Adipocyte (in vitro differentiated cells): ENCODE data around the gene S100A7.
A peak's percentile ranks its signal among the peaks of the same experiment; 100 is the strongest.

ENCODE experiments used
- DNase-seq: peaks from one replicate; pipeline ENCODE4 v3.0.0-alpha.2; 2015; ENCODE audit warnings: low read depth
- H3K27me3 ChIP-seq: replicated peaks from 2 replicates; pipeline ENCODE4 v1.7.0; 2013; ENCODE audit warnings: mild to moderate bottlenecking, low read length, moderate library complexity; ENCODE audit not compliant: control insufficient read depth, insufficient read depth
- H3K36me3 ChIP-seq: 2 replicates; pipeline ENCODE4 v1.7.0; 2013; ENCODE audit warnings: low read length, mild to moderate bottlenecking, moderate library complexity; ENCODE audit not compliant: control insufficient read depth, insufficient read depth, severe bottlenecking
- H3K4me1 ChIP-seq: 2 replicates; pipeline ENCODE4 v1.7.0; 2013; ENCODE audit warnings: mild to moderate bottlenecking, low read length, moderate library complexity; ENCODE audit not compliant: control insufficient read depth, insufficient read depth
- H3K4me3 ChIP-seq: 2 replicates; pipeline ENCODE4 v1.7.0; 2013; ENCODE audit warnings: mild to moderate bottlenecking, low read length, moderate library complexity
- H3K9ac ChIP-seq: 2 replicates; pipeline ENCODE4 v1.7.0; 2013; ENCODE audit warnings: mild to moderate bottlenecking, low read length, moderate library complexity
- H3K9me3 ChIP-seq: 2 replicates; pipeline ENCODE4 v1.7.0; 2013; ENCODE audit warnings: mild to moderate bottlenecking, low read length, moderate library complexity; ENCODE audit not compliant: control insufficient read depth

Gene S100A7

DNA sequence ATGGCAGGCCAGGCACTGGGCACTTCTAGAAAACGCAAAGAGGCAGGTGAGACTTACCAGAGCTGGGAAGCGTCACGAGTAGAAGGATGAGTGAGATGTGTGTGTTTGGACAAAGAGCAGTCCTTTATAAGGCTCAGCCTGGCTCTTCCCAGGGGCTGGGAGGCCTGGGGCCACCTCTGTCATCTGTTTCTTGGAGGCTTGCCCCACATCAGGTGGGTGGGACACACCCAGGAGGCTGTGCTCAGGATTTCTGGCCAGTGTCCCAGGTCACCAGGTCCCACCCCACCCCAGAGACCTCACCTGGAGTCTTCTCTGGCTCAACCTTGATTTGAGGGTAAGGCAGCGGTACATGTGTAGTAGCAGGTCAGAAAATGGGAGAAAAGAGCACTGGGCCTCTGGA is at the start of gene S100A7:
Gene S100A7 (minus strand): TSS at position 101 of the 400 bp plus-strand sequence. CDS start 1,638 bp downstream, outside the sequence.
- no peak for DNase-seq
- H3K9ac ChIP-seq: no peak within 1 kb of the TSS
- H3K4me1 ChIP-seq: no peaks in the 10 kb centered on the region
- peaks cover 17% of the 10 kb centered on the region for H3K27me3 ChIP-seq
- H3K4me3 ChIP-seq: no peak within 1 kb of the TSS
- no peaks in the 10 kb centered on the region for H3K9me3 ChIP-seq
- H3K36me3 ChIP-seq: no peaks in the 10 kb centered on the region

GRCh38 chr1:153509729-153510354 is 49.4 kb upstream of the S100A7 start:
- Histone ChIP-seq H3K9me3 (no peaks in the 10 kb centered on the region), H3K9ac (no peak overlapping the region), H3K4me1 (peaks cover 33% of the 10 kb centered on the region), H3K4me3 (no peak overlapping the region), H3K36me3 (no peaks in the 10 kb centered on the region), H3K27me3 (no peaks in the 10 kb centered on the region)
- peak; percentile 39 for DNase-seq

- no peaks in the 10 kb centered on the region for H3K36me3 ChIP-seq
- no peak overlapping the region for H3K4me3 ChIP-seq
- H3K27me3 ChIP-seq: no peaks in the 10 kb centered on the region
- DNase-seq: no peak
- no peak overlapping the region for H3K9ac ChIP-seq
- peaks cover 33% of the 10 kb centered on the region for H3K4me1 ChIP-seq
- H3K9me3 ChIP-seq: no peaks in the 10 kb centered on the region
These were observed 48.6 kb upstream of the S100A7 start for GRCh38 chr1:153509036-153509435.

- Histone ChIP-seq H3K4me1 (peaks cover 33% of the 10 kb centered on the region), H3K4me3 (no peak overlapping the region), H3K9ac (peak overlapping the region; percentile 79), H3K36me3 (no peaks in the 10 kb centered on the region), H3K9me3 (no peaks in the 10 kb centered on the region), H3K27me3 (no peaks in the 10 kb centered on the region)
- DNase-seq: no peak
These were observed 47.6 kb upstream of the S100A7 start for GRCh38 chr1:153507926-153508583.

GRCh38 chr1:153506831-153507413 is 46.5 kb upstream of the S100A7 start:
- peaks cover 33% of the 10 kb centered on the region for H3K4me1 ChIP-seq
- peak overlapping the region; percentile 79 for H3K9ac ChIP-seq
- H3K9me3 ChIP-seq: no peaks in the 10 kb centered on the region
- peak overlapping the region; percentile 39 for H3K4me3 ChIP-seq
- peak; percentile 85 for DNase-seq
- no peaks in the 10 kb centered on the region for H3K27me3 ChIP-seq
- no peaks in the 10 kb centered on the region for H3K36me3 ChIP-seq

- H3K4me3 ChIP-seq: peak overlapping the region; percentile 13
- peaks cover 33% of the 10 kb centered on the region for H3K4me1 ChIP-seq
- no peaks in the 10 kb centered on the region for H3K36me3 ChIP-seq
- H3K9ac ChIP-seq: peak overlapping the region; percentile 30
- H3K27me3 ChIP-seq: no peaks in the 10 kb centered on the region
- H3K9me3 ChIP-seq: no peaks in the 10 kb centered on the region
- no peak for DNase-seq
These were observed 45.9 kb upstream of the S100A7 start for GRCh38 chr1:153506386-153506785.

- H3K9me3 ChIP-seq: no peaks in the 10 kb centered on the region
- DNase-seq: no peak
- no peak overlapping the region for H3K9ac ChIP-seq
- no peaks in the 10 kb centered on the region for H3K27me3 ChIP-seq
- H3K4me3 ChIP-seq: no peak overlapping the region
- H3K4me1 ChIP-seq: peaks cover 33% of the 10 kb centered on the region
- H3K36me3 ChIP-seq: no peaks in the 10 kb centered on the region
These were observed 45.1 kb upstream of the S100A7 start for GRCh38 chr1:153505576-153505975.

DNA sequence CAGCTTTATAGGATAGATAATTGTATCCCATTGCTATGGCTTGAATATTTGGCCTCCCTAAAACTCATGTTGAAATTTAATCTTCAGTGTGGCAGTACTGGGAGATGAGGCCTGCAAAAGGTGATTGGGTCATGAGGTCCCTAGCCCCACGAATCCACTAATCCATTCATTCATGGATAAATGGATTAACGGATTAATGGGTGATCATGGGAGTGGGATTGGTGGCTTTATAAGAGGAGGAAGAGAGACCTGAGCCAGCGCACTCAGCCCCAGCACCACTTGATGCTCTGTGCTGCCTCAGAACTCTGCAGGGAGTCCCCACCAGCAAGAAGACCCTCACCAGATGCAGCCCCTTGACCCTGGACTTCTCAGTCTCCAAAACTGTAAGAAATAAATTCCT is 43.3 kb upstream of the S100A7 start:
- no peak overlapping the region for H3K4me3 ChIP-seq
- no peak overlapping the region for H3K9ac ChIP-seq
- no peaks in the 10 kb centered on the region for H3K9me3 ChIP-seq
- no peaks in the 10 kb centered on the region for H3K27me3 ChIP-seq
- no peak for DNase-seq
- peaks cover 33% of the 10 kb centered on the region for H3K4me1 ChIP-seq
- no peaks in the 10 kb centered on the region for H3K36me3 ChIP-seq

DNA sequence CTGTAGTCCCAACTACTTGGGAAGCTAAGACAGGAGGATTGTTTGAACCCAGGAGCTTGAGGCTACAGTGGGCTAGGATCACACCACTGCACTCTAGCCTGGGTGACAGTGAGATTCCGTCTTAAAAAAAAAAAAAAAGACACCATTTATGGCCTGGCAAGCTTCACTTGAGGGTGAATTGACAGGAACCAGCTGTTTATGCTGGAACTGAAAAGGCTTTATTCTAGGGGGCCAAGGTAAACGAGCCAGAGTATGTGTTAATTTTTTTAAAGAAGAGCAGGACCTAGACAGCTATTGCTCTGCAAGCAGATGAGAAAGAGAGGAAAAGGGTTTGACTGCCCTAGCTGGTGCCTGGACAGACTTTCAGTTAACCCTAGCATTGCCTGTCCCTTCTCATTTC is 38.3 kb upstream of the S100A7 start:
- Histone ChIP-seq H3K9me3 (no peaks in the 10 kb centered on the region), H3K27me3 (no peaks in the 10 kb centered on the region), H3K4me1 (no peaks in the 10 kb centered on the region), H3K4me3 (no peak overlapping the region), H3K36me3 (no peaks in the 10 kb centered on the region), H3K9ac (no peak overlapping the region)
- DNase-seq: no peak

DNA sequence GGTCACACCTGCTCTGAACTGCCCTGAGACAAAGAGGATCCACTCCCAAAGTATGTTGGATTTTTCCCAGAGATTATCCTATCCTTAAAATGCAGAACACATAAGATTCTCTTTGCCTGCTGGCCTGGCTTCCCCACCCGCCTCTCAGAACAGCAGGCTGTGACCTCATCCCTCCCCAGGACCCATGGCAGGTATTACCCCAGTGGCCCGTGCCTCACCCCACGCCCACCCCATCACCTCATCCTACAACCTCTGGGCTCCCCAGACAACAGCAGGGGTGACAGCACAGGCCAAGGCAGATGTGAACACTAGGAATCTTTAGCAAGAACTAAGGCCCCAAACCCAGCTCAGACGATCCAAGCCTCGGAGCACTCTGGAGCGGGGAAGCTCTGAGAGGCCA is 35.1 kb upstream of the S100A7 start:
- H3K9me3 ChIP-seq: no peaks in the 10 kb centered on the region
- no peaks in the 10 kb centered on the region for H3K27me3 ChIP-seq
- H3K36me3 ChIP-seq: no peaks in the 10 kb centered on the region
- H3K4me3 ChIP-seq: no peak overlapping the region
- peaks cover 9% of the 10 kb centered on the region for H3K4me1 ChIP-seq
- no peak overlapping the region for H3K9ac ChIP-seq
- DNase-seq: no peak

DNA sequence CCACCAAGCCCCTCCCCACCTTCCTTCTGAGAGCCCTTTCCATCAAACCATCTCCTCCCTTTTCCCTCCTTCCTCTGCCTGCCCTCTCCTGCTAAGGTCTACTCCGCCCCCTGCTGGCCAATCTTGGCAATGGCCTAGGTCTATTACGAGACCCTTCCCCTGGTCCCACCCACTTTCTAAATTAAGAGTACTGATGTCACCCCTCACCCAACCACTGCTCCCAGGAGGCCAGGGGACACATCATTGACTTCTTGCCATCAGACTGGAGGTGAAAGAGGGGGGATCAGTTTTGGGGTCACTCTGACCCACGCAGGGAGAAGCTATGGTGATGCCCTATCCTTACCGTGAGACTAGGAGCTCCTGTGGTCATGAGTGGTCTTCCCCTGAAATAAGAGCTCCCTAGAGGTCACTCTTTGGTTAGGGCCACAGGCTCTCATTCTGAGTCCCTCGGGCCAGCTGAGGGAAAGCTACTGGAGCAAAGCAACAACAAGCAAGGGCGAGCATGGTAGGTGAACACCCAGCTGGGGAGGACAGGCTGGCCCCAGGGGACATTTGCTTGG is 34.6 kb upstream of the S100A7 start:
- DNase-seq: peak; percentile 91
- Histone ChIP-seq H3K27me3 (no peaks in the 10 kb centered on the region), H3K9ac (no peak overlapping the region), H3K4me1 (peaks cover 11% of the 10 kb centered on the region), H3K9me3 (no peaks in the 10 kb centered on the region), H3K4me3 (no peak overlapping the region), H3K36me3 (no peaks in the 10 kb centered on the region)
